ENCODE data around the gene KRR1.
"Not testable (repeated sequence)": the region's sequence is repeated elsewhere in the genome, so short reads cannot be mapped to it uniquely, and the experiment has no call there.

The KRR1 gene

DNA sequence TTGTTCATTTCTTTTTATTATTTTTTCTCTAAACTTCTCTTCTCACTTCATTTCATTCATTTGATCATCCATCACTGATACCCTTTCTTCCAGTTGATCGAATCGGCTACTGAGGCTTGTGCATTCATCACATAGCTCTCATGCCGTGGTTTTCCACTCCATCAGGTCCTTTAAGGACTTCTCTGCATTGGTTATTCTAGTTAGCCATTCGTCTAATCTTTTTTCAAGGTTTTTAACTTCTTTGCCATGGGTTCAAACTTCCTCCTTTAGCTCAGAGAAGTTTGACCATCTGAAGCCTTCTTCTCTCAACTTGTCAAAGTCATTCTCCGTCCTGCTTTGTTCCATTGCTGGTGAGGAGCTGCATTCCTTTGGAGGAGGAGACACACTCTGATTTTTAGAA, 10.7 kb upstream of the KRR1 start:
- not testable (repeated sequence) for DNase-seq

- not testable (repeated sequence) for DNase-seq
Observed at GRCh38 chr12:75521224-75521623, 9.8 kb upstream of the KRR1 start.

DNA sequence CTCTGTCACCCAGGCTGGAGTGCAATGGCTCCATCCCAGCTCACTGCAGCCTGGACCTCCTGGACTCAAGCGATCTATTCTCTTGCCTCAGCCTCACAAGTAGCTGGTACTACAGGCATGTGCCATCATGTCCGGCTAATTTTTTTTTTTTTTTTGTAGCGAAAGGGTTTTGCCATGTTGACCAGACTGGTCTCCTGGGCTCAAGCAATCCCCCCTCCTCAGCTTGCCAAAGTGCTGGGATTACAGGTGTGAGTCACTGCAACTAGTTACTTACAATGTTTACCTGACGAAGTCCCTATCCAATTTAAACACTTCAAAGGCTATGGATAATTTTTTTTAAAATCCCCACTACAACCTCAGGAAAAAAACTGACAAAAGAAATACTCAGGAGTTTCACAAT, 1.8 kb downstream of the KRR1 start:
- DNase-seq = no peak

GRCh38 chr12:75508159-75508558, 3.2 kb downstream of the KRR1 start:
- DNase-seq = no peak

- no peak for DNase-seq
Observed at GRCh38 chr12:75507086-75507485, 4.3 kb downstream of the KRR1 start.

- DNase-seq = no peak
Observed at GRCh38 chr12:75505706-75506312, 5.6 kb downstream of the KRR1 start.

- no peak for DNase-seq
Observed at GRCh38 chr12:75503866-75504265, 7.5 kb downstream of the KRR1 start.

DNA sequence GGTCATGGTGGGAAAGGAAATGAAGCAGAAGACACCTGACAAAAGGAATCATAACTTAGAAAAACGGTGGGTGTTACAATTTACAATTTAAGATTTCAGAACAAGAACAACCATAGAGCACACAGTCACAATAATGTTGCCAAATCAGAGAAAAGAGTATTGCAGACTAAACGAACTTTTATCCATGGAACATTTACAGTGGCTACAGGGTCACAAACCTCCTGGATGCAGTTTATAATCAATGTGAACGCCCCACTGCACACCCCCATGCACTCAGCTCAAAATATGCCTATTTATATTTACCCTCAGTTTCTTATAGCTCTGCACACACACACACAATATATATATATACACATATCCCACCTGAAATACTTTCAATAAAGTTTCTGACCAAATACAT, 8.0 kb downstream of the KRR1 start:
- DNase-seq = no peak

DNA sequence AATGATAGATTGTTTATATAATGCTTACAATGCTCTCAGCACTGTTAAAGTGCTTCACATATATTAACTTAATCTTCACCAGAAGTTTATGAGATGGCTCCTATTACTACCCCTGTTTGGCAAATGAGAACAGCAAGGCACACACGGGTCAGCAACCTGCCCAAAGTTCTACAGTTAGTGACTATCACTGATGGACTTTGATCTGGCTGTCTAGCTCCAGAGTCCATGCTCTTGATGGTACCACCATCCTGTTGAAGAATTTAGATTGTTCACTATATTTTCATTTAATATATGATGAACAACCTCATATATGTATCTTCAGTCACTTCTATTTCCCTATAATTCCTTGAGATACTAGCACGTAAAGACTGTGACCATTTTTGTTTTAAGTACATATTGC, 20.2 kb downstream of the KRR1 start:
- no peak for DNase-seq

DNA sequence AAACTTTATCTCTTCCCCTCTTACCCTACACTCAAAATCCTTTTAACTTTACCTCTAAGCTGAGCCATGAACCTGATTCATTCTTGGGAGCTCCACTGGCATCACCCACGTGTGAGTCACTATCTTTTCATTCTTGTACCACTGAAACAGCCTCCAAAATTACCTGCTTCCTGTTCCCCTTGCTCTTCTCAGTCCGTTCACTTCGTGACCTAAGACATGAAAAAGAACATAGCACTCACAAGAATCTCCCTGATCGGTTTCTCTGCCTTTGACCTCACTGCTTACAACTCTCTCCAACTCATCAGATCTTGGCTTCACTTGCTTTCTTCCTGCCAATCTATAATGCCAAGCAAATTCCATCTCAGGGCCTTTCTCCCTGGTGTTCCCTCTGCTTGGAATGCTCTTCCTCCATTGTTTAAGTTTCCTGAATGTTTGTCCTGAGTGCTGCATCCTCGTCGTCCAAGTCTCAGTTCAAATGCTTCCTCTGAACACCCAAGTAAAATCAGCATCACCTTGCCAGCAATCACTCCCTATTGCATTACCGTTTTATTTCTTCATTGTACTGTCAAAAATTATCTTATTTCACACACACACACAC, 21.7 kb downstream of the KRR1 start:
- DNase-seq = no peak

DNA sequence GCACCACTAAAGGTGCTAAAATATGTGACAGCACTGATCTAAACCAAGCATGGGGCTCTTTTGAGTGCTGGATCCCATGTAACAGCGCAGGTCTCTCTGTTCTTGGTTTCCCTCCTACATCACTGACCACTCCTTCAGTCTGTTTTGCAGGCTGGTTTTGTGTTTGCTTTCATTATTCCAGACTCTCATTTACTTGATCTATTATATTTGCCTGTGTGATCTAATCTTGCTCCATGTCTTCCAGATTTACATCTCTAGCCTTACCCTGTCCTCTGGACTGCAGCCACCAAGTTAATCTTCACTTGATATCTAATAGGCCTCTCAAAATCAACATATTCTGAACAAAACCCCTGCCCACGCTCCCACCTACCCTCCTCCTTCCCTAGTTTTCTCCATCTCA, 22.2 kb downstream of the KRR1 start:
- no peak for DNase-seq

DNA sequence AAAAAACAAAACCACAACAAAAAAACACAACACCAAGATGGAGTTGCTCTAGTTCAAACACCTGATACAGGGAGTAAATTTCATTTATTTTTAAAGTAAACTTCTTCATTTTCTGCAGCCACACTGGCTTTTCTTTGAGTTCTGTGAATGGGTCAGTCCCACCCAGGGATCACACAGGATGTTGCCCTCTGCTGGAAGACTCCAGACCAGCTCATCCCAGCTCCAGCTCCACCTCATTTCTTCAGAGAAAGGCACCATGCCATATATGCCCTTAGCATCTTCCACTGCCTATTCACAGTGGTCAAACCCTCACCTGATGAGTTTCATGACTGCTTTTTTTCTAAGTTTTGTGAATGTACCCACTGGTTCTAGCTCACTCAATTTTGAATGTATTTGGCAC, 22.9 kb downstream of the KRR1 start:
- DNase-seq = no peak

DNA sequence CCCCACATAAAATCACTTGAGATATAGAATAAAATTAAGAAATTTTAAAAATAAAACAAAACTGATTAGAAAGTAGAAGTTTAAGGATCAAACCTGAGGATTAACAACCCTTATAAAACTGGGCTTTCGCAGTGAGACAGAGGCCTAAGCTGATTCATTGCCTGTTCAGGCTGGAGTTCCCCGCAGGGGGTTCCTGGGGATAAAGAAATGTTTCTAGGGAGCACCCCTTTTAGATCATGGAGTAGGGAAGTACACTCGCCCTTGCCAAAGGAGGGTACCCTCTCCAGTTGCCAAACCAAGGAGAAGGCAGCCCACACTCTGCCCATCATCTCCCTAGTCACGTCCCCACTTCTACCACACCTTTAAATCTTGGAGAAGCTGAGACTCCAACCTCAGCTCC, 24.1 kb downstream of the KRR1 start:
- DNase-seq = no peak

DNA sequence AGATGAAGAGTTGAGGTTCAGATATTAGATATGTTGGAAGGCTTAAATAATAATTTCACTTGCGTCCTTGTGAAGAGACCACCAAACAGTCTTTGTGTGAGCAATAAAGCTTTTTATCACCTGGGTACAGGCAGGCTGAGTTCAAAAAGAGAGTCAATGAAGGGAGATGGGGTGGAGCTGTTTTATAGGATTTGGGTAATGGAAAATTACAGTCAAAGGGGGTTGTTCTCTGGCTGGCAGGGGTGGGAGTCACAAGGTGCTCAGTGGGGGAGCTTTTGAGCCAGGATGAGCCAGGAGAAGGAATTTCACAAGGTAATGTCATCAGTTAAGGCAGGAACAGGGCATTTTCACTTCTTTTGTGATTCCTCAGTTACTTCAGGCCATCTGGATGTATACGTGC, 27.0 kb downstream of the KRR1 start:
- not testable (repeated sequence) for DNase-seq

DNA sequence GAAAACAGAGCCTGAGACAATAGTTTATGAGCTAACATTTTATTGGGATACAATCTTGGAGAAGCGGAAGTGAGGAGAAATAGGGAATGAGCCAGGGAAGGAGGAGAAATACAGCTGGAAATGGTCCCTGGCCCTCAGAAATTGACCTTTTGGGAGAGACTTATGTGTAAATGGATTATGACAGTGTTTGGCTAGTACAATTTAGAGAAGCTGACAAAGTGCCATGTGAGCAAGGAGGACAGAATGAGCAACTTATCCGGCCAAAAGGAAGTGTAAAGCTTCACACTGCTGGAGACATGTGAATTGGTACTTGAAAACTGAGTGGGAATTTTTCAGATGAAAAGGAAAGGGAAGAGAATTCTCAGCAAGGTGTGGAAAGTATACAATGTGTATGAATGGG, 28.0 kb downstream of the KRR1 start:
- no peak for DNase-seq

DNA sequence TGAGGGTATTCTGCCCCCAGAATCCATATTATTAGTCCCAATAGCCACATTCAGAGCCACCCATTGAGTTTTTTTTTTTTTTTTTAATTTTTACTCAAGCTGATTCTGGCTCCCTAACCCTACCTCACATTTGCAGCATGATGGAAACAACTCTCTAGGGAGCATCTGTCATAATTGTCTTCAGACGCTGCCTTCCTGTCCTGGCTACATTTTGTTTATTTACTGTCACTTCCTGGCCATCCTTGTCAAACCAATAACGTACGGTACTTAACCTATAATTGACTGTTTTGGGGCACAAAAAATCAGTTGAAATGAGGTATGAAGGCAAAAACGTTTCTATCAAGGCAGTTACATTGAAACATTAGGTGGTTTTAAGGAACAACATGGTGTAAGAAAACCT, 28.8 kb downstream of the KRR1 start:
- no peak for DNase-seq

DNA sequence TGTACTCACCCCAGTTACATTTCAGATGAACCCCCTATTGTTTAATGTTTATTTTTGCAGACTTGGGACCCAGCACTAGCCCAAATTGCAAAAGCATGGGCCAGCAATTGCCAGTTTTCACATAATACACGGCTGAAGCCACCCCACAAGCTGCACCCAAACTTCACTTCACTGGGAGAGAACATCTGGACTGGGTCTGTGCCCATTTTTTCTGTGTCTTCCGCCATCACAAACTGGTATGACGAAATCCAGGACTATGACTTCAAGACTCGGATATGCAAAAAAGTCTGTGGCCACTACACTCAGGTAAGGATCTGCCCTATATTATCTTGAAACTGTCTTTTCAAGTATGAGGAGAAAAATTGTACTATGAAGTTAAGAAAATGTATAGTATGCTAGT, 29.6 kb downstream of the KRR1 start:
- DNase-seq = no peak

DNA sequence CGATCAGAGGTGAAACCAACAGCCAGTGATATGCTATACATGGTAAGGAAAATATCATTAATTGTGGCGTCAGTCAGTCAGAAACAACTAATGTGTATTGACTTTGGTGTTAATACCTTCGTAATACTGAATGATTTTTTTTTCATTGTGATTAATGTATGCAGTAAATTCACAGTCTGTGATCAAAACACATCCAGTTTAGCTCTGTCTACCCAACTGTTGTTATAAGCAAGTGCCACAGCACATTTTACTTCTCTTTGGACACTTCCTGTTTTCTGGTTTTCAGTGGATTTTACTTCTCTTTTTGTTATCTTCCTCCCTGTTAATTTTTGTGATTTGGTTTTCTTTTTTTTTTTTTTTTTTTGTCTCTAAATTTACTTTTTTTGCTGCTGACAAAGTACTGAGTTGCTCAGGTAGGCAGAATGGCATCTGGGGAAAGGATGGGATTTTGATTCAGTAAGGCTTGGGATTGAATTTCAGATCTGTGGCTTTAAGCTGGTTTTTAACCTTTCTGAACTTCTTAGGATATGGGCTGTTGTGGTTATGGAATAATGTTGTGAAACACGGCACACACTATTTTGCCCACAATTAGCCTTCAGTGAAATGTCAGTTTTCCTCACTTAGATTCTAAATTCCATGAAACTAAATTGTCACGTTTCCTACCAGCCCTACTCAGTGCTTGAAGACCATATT, 30.2 kb downstream of the KRR1 start:
- no peak for DNase-seq

GRCh38 chr12:75480469-75480949, 30.9 kb downstream of the KRR1 start, which contains the start of gene GLIPR1:
Gene GLIPR1, plus strand, starts transcription at chr12:75480755. Its CDS starts 126 bp downstream, at chr12:75480881.
- DNase-seq = no peak

GRCh38 chr12:75479963-75480461, 31.4 kb downstream of the KRR1 start:
- DNase-seq = no peak

DNA sequence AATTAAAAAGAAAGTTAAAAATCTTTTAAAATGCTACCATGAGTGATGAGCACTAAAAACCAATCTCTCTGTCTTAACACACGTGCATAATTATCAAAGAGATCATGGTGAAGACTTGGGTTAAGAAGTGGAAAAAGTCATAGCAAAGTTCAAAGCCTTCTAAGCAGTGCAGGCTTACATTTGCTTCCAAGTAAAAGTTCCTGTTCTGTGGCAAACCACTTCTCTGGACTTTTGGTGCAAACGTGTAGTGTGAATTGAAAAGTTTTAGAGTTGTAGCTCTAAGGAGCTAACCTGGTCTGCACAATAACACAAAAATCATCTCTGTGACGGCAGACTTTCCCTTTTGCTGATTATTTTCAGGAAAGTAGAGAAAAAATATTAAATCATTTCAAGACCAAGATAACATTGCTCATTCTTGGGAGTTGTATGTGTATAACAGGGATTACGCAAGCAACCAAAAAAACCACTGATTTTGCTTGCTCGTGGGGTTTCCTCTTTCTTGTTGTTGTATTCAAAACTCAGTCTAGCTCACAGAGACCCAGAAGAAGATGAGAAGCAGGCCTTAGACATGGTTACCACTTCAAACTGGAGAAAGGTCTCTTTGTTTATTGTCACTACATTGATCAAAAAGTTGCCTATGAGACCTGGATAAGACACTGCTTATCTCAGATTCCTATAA, 33.2 kb downstream of the KRR1 start:
- no peak for DNase-seq

GRCh38 chr12:75477137-75477536, 34.3 kb downstream of the KRR1 start:
- DNase-seq = no peak

- DNase-seq = no peak
Observed at GRCh38 chr12:75476071-75476470, 35.3 kb downstream of the KRR1 start.

GRCh38 chr12:75474116-75474515, 37.3 kb downstream of the KRR1 start:
- DNase-seq = no peak
